ENCODE measurements around the gene MYO10.

Gene MYO10

GRCh38 chr5:16827755-16828154, 108.3 kb downstream of the MYO10 start:
- DNase-seq, result no peak
- TF ChIP-seq CTCF (IDR thresholded peaks at IDR 0.05), result no peak
- Mint-ChIP-seq H3K9me3 (no peaks in the 10 kb centered on the region), H3K27ac (peak overlapping the region; percentile 64), H3K4me1 (peaks cover 51% of the 10 kb centered on the region), H3K27me3 (ENCODE audit: low read depth, poor library complexity) (no peaks in the 10 kb centered on the region), H3K36me3 (ENCODE audit: low read depth) (peaks cover 39% of the 10 kb centered on the region), H3K4me3 (no peak overlapping the region)

- Mint-ChIP-seq H3K27me3 (ENCODE audit: low read depth, poor library complexity) (peaks cover 2% of the 10 kb centered on the region), H3K4me1 (peaks cover 51% of the 10 kb centered on the region), H3K4me3 (no peak overlapping the region), H3K27ac (peak overlapping the region; percentile 64), H3K36me3 (ENCODE audit: low read depth) (peaks cover 40% of the 10 kb centered on the region), H3K9me3 (peaks cover 5% of the 10 kb centered on the region)
- TF ChIP-seq CTCF (IDR thresholded peaks at IDR 0.05), result no peak
- DNase-seq, result no peak
Observed at GRCh38 chr5:16826379-16827125, 109.5 kb downstream of the MYO10 start.

GRCh38 chr5:16819522-16820167, 116.4 kb downstream of the MYO10 start:
- Mint-ChIP-seq H3K27me3 (ENCODE audit: low read depth, poor library complexity) (peaks cover 7% of the 10 kb centered on the region), H3K4me1 (no peaks in the 10 kb centered on the region), H3K36me3 (ENCODE audit: low read depth) (peaks cover 50% of the 10 kb centered on the region), H3K4me3 (no peak overlapping the region), H3K27ac (peak overlapping the region; percentile 66), H3K9me3 (peaks cover 5% of the 10 kb centered on the region)
- no peak for DNase-seq
- TF ChIP-seq CTCF (IDR thresholded peaks at IDR 0.05), result no peak

- DNase-seq, result no peak
- Mint-ChIP-seq H3K4me1 (peaks cover 26% of the 10 kb centered on the region), H3K4me3 (no peak overlapping the region), H3K27ac (no peak overlapping the region), H3K9me3 (no peaks in the 10 kb centered on the region), H3K27me3 (ENCODE audit: low read depth, poor library complexity) (peaks cover 3% of the 10 kb centered on the region), H3K36me3 (ENCODE audit: low read depth) (peaks cover 51% of the 10 kb centered on the region)
- TF ChIP-seq CTCF (IDR thresholded peaks at IDR 0.05), result no peak
Observed at GRCh38 chr5:16815432-16815831, 120.7 kb downstream of the MYO10 start.

GRCh38 chr5:16812911-16813310, 123.2 kb downstream of the MYO10 start:
- no peak overlapping the region for H3K27ac Mint-ChIP-seq
- peaks cover 47% of the 10 kb centered on the region for H3K36me3 Mint-ChIP-seq (ENCODE audit: low read depth)
- peaks cover 46% of the 10 kb centered on the region for H3K4me1 Mint-ChIP-seq
- H3K4me3 Mint-ChIP-seq, result no peak overlapping the region
- TF ChIP-seq CTCF (IDR thresholded peaks at IDR 0.05), result no peak
- DNase-seq, result no peak
- H3K9me3 Mint-ChIP-seq, result no peaks in the 10 kb centered on the region
- peaks cover 3% of the 10 kb centered on the region for H3K27me3 Mint-ChIP-seq (ENCODE audit: low read depth, poor library complexity)
